Cortex of kidney (tissue), 1 donor: ENCODE measurements around the gene VMP1.
"Not testable (repeated sequence)": the region's sequence is repeated elsewhere in the genome, so short reads cannot be mapped to it uniquely, and the experiment has no call there.

ENCODE experiments used
- DNase-seq: peaks from one replicate; lab custom pipeline; 2025; lab: John Stamatoyannopoulos, UW

Gene VMP1

DNA sequence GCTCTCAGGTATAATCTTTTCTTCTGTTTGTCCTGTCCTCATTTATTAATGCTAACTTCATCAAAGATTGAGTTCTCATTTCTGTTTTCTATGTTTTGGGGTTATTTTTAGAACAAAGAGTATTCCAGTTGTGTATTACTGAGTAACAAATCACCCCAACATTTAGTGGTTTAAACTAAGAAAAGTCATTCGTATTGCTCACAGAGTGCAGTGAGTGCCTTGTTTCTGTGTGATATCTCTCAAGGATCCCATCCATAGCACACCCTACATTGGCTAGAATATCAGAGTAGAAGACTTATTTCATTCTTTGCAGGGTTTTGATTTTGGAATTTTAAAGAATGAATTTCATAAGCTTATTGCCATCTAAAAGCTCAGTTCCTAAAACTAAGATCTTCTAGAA lies 72.1 kb downstream of the VMP1 start:
- no peak for DNase-seq

DNA sequence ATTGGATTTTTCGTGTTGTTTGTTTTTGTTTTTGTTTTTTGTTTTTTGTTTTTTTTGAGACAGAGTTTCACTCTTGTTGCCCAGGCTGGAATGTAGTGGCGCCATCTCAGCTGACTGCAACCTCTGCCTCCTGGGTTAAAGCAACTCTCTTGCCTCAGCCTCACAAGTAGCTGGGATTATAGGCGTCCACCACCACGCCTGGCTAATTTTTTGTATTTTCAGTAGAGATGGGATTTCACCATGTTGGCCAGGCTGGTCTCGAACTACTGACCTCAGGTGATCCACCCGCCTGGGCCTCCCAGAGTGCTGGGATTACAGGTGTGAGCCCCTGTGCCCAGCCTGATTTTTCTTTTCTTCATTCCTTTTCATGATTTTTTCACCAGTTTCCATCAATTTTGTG lies 73.1 kb downstream of the VMP1 start:
- DNase-seq, result not testable (repeated sequence)

GRCh38 chr17:59783221-59784047 lies 76.0 kb downstream of the VMP1 start:
- no peak for DNase-seq

DNA sequence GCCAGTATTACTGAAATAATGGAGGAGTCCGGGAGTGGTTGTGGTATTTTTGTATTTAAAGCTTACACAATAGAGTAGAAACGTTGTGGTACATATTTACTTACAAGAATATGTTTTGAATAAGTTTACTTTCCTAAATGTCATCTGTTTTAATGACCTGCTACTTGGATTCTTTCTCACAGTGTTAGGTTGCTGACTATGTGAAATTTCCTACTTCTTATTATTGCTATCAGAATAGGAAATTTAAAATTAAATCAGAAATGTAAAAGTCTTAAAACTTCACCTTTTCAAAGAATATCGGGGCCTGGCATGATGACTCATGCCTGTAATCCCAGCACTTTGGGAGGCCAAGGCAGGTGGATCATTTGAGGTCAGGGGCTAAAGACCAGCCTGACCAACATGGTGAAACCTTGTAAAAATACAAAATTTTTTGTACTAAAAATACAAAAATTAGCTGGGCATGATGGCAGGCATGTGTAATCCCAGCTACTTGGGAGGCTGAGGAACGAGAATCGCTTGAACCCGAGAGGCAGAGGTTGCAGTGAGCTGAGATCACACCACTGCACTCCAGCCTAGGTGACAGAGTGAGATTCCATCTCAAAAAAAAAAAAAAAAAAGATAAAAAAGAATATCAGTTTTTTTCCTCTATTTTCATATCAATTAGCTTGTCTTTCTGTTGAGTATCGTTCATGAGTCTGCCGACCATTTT lies 77.8 kb downstream of the VMP1 start:
- DNase-seq, result no peak

DNA sequence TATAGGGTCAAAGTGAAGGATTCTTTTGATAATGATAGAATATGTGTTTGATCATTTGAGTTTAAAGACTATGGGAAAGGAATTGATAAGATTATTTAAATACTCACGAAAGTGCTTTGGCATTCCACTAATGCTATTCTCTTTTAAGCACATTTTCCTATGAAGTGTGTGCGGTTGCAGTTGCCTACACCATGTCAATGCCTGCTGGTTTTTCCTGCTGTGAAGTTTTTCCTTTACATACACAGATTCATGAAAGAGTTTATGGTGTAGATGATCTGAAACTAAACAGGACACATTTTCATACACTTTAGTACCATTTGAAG lies 78.7 kb downstream of the VMP1 start:
- no peak for DNase-seq

GRCh38 chr17:59786536-59787319 lies 79.3 kb downstream of the VMP1 start:
- no peak for DNase-seq

- not testable (repeated sequence) for DNase-seq
These were observed 82.4 kb downstream of the VMP1 start for GRCh38 chr17:59789849-59790248.

DNA sequence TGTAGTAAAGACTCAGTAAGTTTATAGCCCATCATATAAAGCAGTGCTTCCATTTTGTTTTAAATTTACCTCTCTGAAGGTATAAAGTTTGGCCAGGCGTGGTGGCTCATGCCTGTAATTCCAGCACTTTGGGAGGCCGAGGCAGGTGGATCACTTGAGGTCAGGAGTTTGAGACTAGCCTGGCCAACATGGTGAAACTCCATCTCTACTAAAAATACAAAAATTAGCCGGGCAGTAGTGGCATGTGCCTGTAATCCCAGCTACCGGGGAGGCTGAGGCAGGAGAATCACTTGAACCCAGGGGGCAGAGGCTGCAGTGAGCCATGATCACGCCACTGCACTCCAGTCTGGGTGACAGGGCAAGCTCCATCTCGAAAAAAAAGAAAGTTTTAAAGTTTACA lies 83.0 kb downstream of the VMP1 start:
- DNase-seq, result not testable (repeated sequence)

DNA sequence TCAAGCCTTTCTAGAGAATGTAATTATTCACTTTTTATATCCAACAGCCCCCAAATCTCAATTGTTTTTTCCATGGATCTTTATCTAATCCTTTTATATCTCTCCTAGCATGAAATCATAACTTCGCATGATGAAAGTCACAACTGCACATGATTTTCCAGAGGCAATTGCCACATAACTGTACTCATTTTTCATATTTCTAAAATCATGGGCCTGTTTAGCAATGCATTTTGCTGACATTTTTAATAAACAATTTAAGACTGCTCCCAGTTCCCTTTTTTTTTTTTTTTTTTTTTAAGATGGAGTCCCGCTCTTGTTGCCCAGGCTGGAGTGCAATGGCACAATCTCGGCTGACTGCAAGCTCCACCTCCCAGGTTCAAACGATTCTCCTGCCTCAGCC lies 83.5 kb downstream of the VMP1 start:
- DNase-seq, result no peak

GRCh38 chr17:59791603-59792457 lies 84.4 kb downstream of the VMP1 start:
- DNase-seq, result no peak

DNA sequence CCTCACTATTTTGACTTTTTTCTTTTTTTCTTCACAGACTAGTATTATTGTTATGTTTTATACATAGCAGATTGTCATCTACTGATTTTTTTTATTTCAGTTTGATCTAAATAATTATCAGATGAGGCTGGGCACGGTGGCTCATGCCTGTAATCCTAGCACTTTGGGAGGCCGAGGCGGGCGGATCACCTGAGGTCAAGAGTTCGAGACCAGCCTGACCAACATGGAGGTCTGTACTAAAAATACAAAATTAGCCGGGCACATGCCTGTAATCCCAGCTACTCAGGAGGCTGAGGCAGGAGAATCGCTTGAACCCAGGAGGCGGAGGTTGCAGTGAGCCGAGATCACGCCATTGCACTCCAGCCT lies 85.0 kb downstream of the VMP1 start:
- DNase-seq, result not testable (repeated sequence)

DNA sequence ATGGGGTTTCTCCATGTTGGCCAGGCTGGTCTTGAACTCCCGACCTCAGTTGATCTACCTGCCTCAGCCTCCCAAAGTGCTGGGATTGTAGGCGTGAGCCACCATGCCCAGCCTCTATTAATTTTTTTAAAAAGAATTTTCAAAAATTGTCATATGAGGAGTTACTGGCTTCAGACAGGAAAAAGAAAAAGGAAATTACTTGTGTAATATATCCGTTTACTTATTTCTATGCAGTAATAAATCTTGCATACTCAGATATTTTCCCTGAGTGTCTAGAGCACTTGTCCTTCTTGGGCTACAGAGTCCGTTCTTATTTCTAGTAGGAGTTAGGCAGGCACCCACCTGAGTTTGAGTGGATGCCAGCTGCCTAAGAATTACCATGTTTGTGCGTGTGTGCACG lies 85.8 kb downstream of the VMP1 start:
- no peak for DNase-seq

GRCh38 chr17:59796138-59796537 lies 88.7 kb downstream of the VMP1 start:
- DNase-seq, result no peak

GRCh38 chr17:59796785-59797205 lies 89.3 kb downstream of the VMP1 start:
- DNase-seq, result no peak

GRCh38 chr17:59798111-59798510 lies 90.7 kb downstream of the VMP1 start:
- no peak for DNase-seq

DNA sequence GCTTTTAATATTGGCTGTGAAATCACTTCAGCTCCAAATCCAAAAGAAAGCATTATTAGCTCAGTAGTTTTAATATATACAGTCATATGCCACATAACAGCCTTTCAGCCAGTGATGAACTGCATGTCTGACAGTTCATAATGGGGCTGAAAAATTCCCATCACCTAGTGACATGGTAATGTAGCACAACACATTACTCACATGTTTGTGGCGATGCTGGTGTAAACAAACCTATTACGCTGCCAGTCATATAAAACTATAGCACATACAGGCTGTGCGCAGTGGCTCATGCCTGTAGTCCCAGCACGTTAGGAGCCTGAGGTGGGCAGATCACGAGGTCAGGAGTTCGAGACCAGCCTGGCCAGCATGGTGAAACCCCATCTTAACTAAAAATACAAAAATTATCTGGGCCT lies 93.1 kb downstream of the VMP1 start:
- DNase-seq, result no peak

DNA sequence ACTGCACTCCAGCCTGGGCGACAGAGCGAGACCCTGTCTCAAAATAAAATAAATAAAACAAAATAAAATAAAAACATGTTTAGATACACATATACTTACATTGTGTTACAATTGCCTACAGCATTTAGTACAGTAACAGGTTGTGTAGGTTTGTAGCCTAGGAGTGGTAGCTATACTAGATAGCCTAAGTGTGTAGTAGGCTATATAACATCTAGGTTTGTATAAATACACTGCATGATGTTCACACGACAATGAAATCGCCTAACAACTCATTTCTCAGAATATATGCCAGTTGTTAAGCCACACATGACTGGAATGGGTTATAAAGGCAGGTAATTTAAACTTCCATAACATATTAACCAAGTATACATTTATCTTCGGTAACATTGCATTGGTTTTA lies 94.7 kb downstream of the VMP1 start:
- DNase-seq, result no peak

GRCh38 chr17:59804901-59805465 lies 97.5 kb downstream of the VMP1 start:
- no peak for DNase-seq

DNA sequence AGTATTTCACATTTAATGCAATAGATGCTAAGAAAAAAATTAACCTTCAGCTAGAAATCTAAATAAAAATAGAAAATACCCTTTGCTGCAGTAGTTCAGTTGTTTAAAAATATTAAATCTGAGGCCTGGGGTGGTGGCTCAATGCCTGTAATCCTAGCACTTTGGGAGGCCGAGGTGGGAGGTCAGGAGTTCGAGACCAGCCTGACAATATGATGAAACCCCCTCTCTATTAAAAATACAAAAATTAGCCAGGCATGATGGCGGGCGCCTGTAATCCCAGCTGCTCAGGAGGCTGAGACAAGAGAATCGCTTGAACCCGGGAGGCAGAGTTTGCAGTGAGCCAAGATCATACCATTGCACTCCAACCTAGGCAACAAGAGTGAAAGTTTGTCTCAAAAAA lies 98.9 kb downstream of the VMP1 start:
- DNase-seq, result not testable (repeated sequence)

- DNase-seq, result no peak
These were observed 100.5 kb downstream of the VMP1 start for GRCh38 chr17:59807892-59808509.

DNA sequence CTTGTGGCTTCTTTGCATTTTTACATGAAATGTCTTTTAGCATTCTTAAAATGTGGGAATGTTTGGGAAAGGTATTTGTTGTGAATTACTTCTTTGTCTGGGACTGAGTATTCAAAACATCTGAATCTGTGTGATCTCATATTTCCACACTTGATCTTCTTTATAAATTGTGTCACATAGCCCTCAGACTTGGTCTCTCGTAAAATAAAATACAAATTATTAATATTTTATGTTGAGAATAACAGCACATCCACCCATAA lies 103.4 kb downstream of the VMP1 start:
- DNase-seq, result no peak
